Heart left ventricle (tissue), 16 donors: ENCODE measurements around the gene RPS26. TPM values are rescaled to one million over a fixed set of nuclear protein-coding genes. Genes with fewer than 3 reads are reported as not detected.
A peak's percentile ranks its signal among the peaks of the same experiment; 100 is the strongest.

Source experiments
- ATAC-seq, 4 donors: fragments of 200-7000 bp; cut with Tn5 transposase; one replicate each; pipeline ENCODE4 v1.9.1; 2020 to 2022; ENCODE audit warnings: moderate library complexity in 4 of 4, mild to moderate bottlenecking in 3 of 4, moderate number of reproducible peaks in 1 of 4
- DNase-seq, 5 donors: peaks; one replicate each; pipeline ENCODE4 v3.0.0-alpha.2; 2020
- H3K27ac ChIP-seq, 12 donors: fragments of 200-600 bp; sonication (generic) in 4 of 12; one replicate each; pipeline versions ENCODE4 v1.5.0 to v1.8.0; 2016 to 2022; ENCODE audit warnings: mild to moderate bottlenecking in 2 of 12
- H3K27me3 ChIP-seq, 9 donors: fragments of 200-600 bp; sonication (generic) in 2 of 9; one replicate each; pipeline versions ENCODE4 v1.5.1 to v1.8.0; 2016 to 2022; ENCODE audit warnings: mild to moderate bottlenecking in 3 of 9
- H3K36me3 ChIP-seq, 9 donors: fragments of 200-600 bp; sonication (generic) in 2 of 9; one replicate each; pipeline versions ENCODE4 v1.5.0 to v1.8.0; 2018 to 2022; ENCODE audit warnings: mild to moderate bottlenecking in 2 of 9
- H3K4me1 ChIP-seq, 12 donors: fragments of 200-600 bp; sonication (generic) in 4 of 12; one replicate each; pipeline versions ENCODE4 v1.5.0 to v1.8.0; 2016 to 2022; ENCODE audit warnings: mild to moderate bottlenecking in 3 of 12
- H3K4me3 ChIP-seq, 12 donors: fragments of 200-600 bp; sonication (generic) in 4 of 12; one replicate each; pipeline versions ENCODE4 v1.5.0 to v1.8.0; 2017 to 2022; ENCODE audit warnings: mild to moderate bottlenecking in 9 of 12, moderate library complexity in 4 of 12
- H3K9me3 ChIP-seq, 12 donors: fragments of 200-600 bp; sonication (generic) in 4 of 12; one replicate each; pipeline versions ENCODE4 v1.5.0 to v1.8.0; 2016 to 2022; ENCODE audit warnings: mild to moderate bottlenecking in 1 of 12
- CTCF ChIP-seq, 12 donors: fragments of 200-600 bp; sonication (generic) in 4 of 12; IDR thresholded peaks; one replicate each; pipeline versions ENCODE4 v1.5.0 to v1.8.0; 2018 to 2022; ENCODE audit warnings: antibody characterized with exemption in 12 of 12, mild to moderate bottlenecking in 5 of 12
- POLR2A ChIP-seq, 2 donors: fragments of 450-650 bp; IDR thresholded peaks; one replicate each; pipeline ENCODE4 v1.6.1; 2017; ENCODE audit warnings: antibody characterized with exemption in 2 of 2, mild to moderate bottlenecking in 2 of 2, moderate library complexity in 2 of 2
- whole genome bisulfite sequencing, 4 donors: extraction: QIAGEN DNeasy Blood & Tissue Kit in 2 of 4; methylation state at CpG; one replicate each; pipeline versions ENCODE4 v1.1.5 to v1.1.7; 2013 to 2018; 5-methylcytosine and 5-hydroxymethylcytosine counted together
- intact Hi-C, 10 donors: fragments of 100-400 bp; cut with DNase I; formaldehyde crosslinking; loops; one replicate each; pipeline versions ENCODE4 v1.11.1 to v1.14.2; 2022
- polyA plus RNA-seq, 2 donors: library from polyadenylated mRNA; stranded (reverse); fragments of 200-250 nt; gene quantifications; one replicate each; pipeline ENCODE4 v1.2.3, GENCODE V29; 2013
- total RNA-seq, 9 donors: library from RNA; depleted of rRNA in 2 of 9; stranded (reverse); fragments of >200 nt in 2 of 9; fragmentation: NEBNext Ultra II Directional in 3 of 9; extraction: Animal tissue kit (Norgen Biotek cat#: 25700) in 3 of 9; gene quantifications; one replicate each; pipeline versions ENCODE4 v1.1.0 to v1.2.4, GENCODE V29; 2016 to 2023
- donor health status: ischemic (EF 13 %, LVEDD 7.1; RV severe dilation, severe dysfunction).
- donor health status: healthy with polysubstance abuse.
- donor health status: DM: no; HTN: yes; CAD: no.
- donor health status: DM: no; HTN: no; CAD: no.
- donor health status: ischemic (EF 25% LVEDD 6.9; RV normal size, moderate dysfunction).
- donor health status: ischemic (EF 25% LVEDD 5.7; RV mildly dilated, moderate dysfunction).
- donor health status: healthy.
- donor health status: DM: yes; HTN: yes; CAD: no.
- donor health status: ischemic (EF 35%, LVEDD 5.7; RV mildly dilated, moderate dysfunction).
- donor health status: nonischemic (EF 11% LVEDD 7.7; RV severe dilation, severe dysfunction).
- donor health status: DM: yes; HTN: yes; CAD: no.
- donor health status: PGD.
- donor health status: ischemic (EF 29% LVEDD 5.4; RV normal size, mild dysfunction).
- donor health status: nonischemic (EF 23%, LVEDD 6.1; RV moderate dilation, normal function).

The RPS26 gene
- total and polyA plus RNA-seq, 11 donors, result 11.7 to 1,433 (median 27.7) TPM

GRCh38 chr12:56081393-56082347 is 40.0 kb downstream of the RPS26 start:
- Histone ChIP-seq H3K9me3 (no peaks in the 10 kb centered on the region), H3K4me1 (peaks cover 0 to 29% (median 16%) of the 10 kb centered on the region in 12 donors), H3K4me3 (peak overlapping the region in 5 of 12 donors; percentile 2 to 55 (median 54)), H3K36me3 (no peaks in the 10 kb centered on the region), H3K27ac (peak overlapping the region in 1 of 12 donors; percentile 47), H3K27me3 (peaks cover 0 to 17% (median 10%) of the 10 kb centered on the region in 9 donors)
- TF ChIP-seq CTCF (IDR thresholded peaks at IDR 0.05) (no peak), POLR2A (IDR thresholded peaks at IDR 0.05) (no peak)
- intact Hi-C loops, result no loop called here
- DNase-seq (no peak), ATAC-seq (no peak)
- WGBS, 4 donors, result 50 to 63% (median 58%) methylated on average over 5 to 6 of the region's 6 CpGs

GRCh38 chr12:56082382-56082781 is 40.7 kb downstream of the RPS26 start:
- Histone ChIP-seq H3K4me3 (no peak overlapping the region), H3K36me3 (no peaks in the 10 kb centered on the region), H3K9me3 (no peaks in the 10 kb centered on the region), H3K27me3 (peaks cover 0 to 17% (median 10%) of the 10 kb centered on the region in 9 donors), H3K27ac (no peak overlapping the region), H3K4me1 (peaks cover 0 to 34% (median 16%) of the 10 kb centered on the region in 12 donors)
- intact Hi-C loops, result no loop called here
- DNase-seq (no peak), ATAC-seq (no peak)
- TF ChIP-seq POLR2A (IDR thresholded peaks at IDR 0.05), result no peak
- no peak for TF ChIP-seq CTCF (IDR thresholded peaks at IDR 0.05)
- 49 to 100% (median 82%) methylated on average over 1 to 2 of the region's 2 CpGs for WGBS, 4 donors

- H3K4me1 ChIP-seq, result peaks cover 0 to 39% (median 16%) of the 10 kb centered on the region in 12 donors
- H3K9me3 ChIP-seq, result no peaks in the 10 kb centered on the region
- TF ChIP-seq CTCF (IDR thresholded peaks at IDR 0.05) (no peak), POLR2A (IDR thresholded peaks at IDR 0.05) (no peak)
- no peak for DNase-seq
- H3K4me3 ChIP-seq, result no peak overlapping the region
- no peak for ATAC-seq
- 57 to 68% (median 64%) methylated on average over 3 of the region's 3 CpGs for WGBS, 4 donors
- intact Hi-C loops, result no loop called here
- H3K36me3 ChIP-seq, result no peaks in the 10 kb centered on the region
- no peak overlapping the region for H3K27ac ChIP-seq
- H3K27me3 ChIP-seq, result peaks cover 0 to 17% (median 10%) of the 10 kb centered on the region in 9 donors
Observed at GRCh38 chr12:56082967-56083366, 41.2 kb downstream of the RPS26 start.

- no peak overlapping the region for H3K27ac ChIP-seq
- DNase-seq, result no peak
- WGBS, 4 donors, result 82 to 88% (median 85%) methylated on average over 15 of the region's 15 CpGs
- H3K4me1 ChIP-seq, result peaks cover 0 to 25% (median 6%) of the 10 kb centered on the region in 12 donors
- intact Hi-C loops, result no loop called here
- H3K36me3 ChIP-seq, result no peaks in the 10 kb centered on the region
- peaks cover 0 to 12% (median 9%) of the 10 kb centered on the region in 9 donors for H3K27me3 ChIP-seq
- no peaks in the 10 kb centered on the region for H3K9me3 ChIP-seq
- no peak for ATAC-seq
- no peak overlapping the region for H3K4me3 ChIP-seq
- no peak for TF ChIP-seq POLR2A (IDR thresholded peaks at IDR 0.05)
- TF ChIP-seq CTCF (IDR thresholded peaks at IDR 0.05), result peak in 5 of 12 donors; percentile 17 to 28 (median 21)
Observed at GRCh38 chr12:56084958-56085543, 43.3 kb downstream of the RPS26 start.
